A549 (cell line): Measurements from ENCODE around the gene CFAP92. TPM values are rescaled to one million over a fixed set of nuclear protein-coding genes. Genes with fewer than 3 reads are reported as not detected.

ENCODE experiments used
- ATAC-seq, 2 experiments: fragments of 200-7000 bp in 1 of 2; fragments of >200 bp in 1 of 2; cut with Nextera tagmentation in 1 of 2; cut with Tn5 transposase in 1 of 2; 3 replicates each; pipeline versions ENCODE4 v1.8.0 to v1.9.1; 2018 to 2020; ENCODE audit warnings: mild to moderate bottlenecking in 1 of 2, moderate library complexity in 1 of 2
- CTCF ChIA-PET: fragments of 300-600 bp; sonication (Branson Sonifier 250); formaldehyde crosslinking; extraction: SDS; loops from one replicate; lab custom pipeline; 2021; ENCODE audit warnings: antibody characterized with exemption, inconsistent platforms; lab: Yijun Ruan, JAX
- POLR2A ChIA-PET: fragments of 350-600 bp; formaldehyde crosslinking; extraction: SDS; loops from one replicate; lab custom pipeline; 2021; ENCODE audit warnings: antibody characterized with exemption, inconsistent platforms; lab: Yijun Ruan, JAX
- DNase-seq, 2 experiments: peaks; one replicate each; pipeline versions ENCODE4 v3.0.0 to v3.0.0-alpha.2; 2011 to 2016; ENCODE audit warnings: low read depth in 1 of 2, low spot score in 1 of 2
- FAIRE-seq: peaks from 2 replicates; lab custom pipeline; 2011; peaks lifted over from hg19 to GRCh38; lab: Jason Lieb, UNC
- H3K27ac ChIP-seq, 2 experiments: fragments of >200 bp; sonication (Bioruptor Twin); formaldehyde crosslinking; 3 replicates each; pipeline ENCODE4 v1.5.1; 2016 to 2017
- H3K4me1 ChIP-seq: fragments of >200 bp; sonication (Bioruptor Twin); formaldehyde crosslinking; 3 replicates; pipeline ENCODE4 v1.6.1; 2016
- H3K4me2 ChIP-seq: fragments of >200 bp; sonication (Bioruptor Twin); formaldehyde crosslinking; 3 replicates; pipeline ENCODE4 v1.6.1; 2016
- H3K4me3 ChIP-seq: fragments of >200 bp; sonication (Bioruptor Twin); formaldehyde crosslinking; 3 replicates; pipeline ENCODE4 v1.5.1; 2016
- H3K9me3 ChIP-seq: fragments of >200 bp; sonication (Bioruptor Twin); formaldehyde crosslinking; 3 replicates; pipeline ENCODE4 v1.6.1; 2016
- CBX2 ChIP-seq: fragments of 200-600 bp; sonication (generic); IDR thresholded peaks from 2 replicates; pipeline ENCODE4 v1.6.1; 2016; ENCODE audit warnings: low read depth, mild to moderate bottlenecking, borderline replicate concordance
- CHD4 ChIP-seq: fragments of 200-600 bp; sonication (generic); IDR thresholded peaks from 2 replicates; pipeline ENCODE4 v1.6.1; 2016; ENCODE audit warnings: antibody characterized with exemption, mild to moderate bottlenecking, borderline replicate concordance
- EHF ChIP-seq: fragments of 250-450 bp; sonication (Bioruptor Pico); IDR thresholded peaks from 2 replicates; pipeline ENCODE4 v1.5.0; 2020; ENCODE audit warnings: mild to moderate bottlenecking
- EHMT2 ChIP-seq: fragments of 200-600 bp; sonication (generic); IDR thresholded peaks from 2 replicates; pipeline ENCODE4 v1.6.1; 2016; ENCODE audit warnings: antibody characterized with exemption, low read depth, mild to moderate bottlenecking, moderate library complexity
- EP300 ChIP-seq, 2 experiments: fragments of >200 bp; sonication (Bioruptor Twin); formaldehyde crosslinking; IDR thresholded peaks; 2 replicates in 1 of 2; 3 replicates in 1 of 2; pipeline ENCODE4 v1.6.1; 2016 to 2017
- ESRRA ChIP-seq: fragments of 150-350 bp; IDR thresholded peaks from 2 replicates; pipeline ENCODE4 v1.6.1; 2014; ENCODE audit warnings: mild to moderate bottlenecking, low read length, borderline replicate concordance
- FOXS1 ChIP-seq: fragments of 250-450 bp; sonication (Bioruptor Pico); IDR thresholded peaks from 2 replicates; pipeline ENCODE4 v1.5.0; 2020; ENCODE audit warnings: mild to moderate bottlenecking, moderate library complexity
- GATA3 ChIP-seq: IDR thresholded peaks from 2 replicates; pipeline ENCODE4 v1.6.1; 2012; ENCODE audit warnings: borderline replicate concordance
- HDAC2 ChIP-seq: fragments of 200-600 bp; sonication (generic); IDR thresholded peaks from 2 replicates; pipeline ENCODE4 v1.6.1; 2016
- HEYL ChIP-seq: fragments of 250-450 bp; sonication (Bioruptor Pico); IDR thresholded peaks from 2 replicates; pipeline ENCODE4 v1.8.0; 2021; ENCODE audit warnings: mild to moderate bottlenecking, moderate library complexity
- HOXA7 ChIP-seq: fragments of 250-450 bp; sonication (Bioruptor Pico); IDR thresholded peaks from 2 replicates; pipeline ENCODE4 v1.5.0; 2020; ENCODE audit warnings: mild to moderate bottlenecking, moderate library complexity
- HOXB13 ChIP-seq: fragments of 250-450 bp; sonication (Bioruptor Pico); IDR thresholded peaks from 2 replicates; pipeline ENCODE4 v1.5.0; 2020; ENCODE audit warnings: low read depth, mild to moderate bottlenecking, moderate library complexity
- JUN ChIP-seq, 2 experiments: fragments of >200 bp; sonication (Bioruptor Twin); formaldehyde crosslinking; IDR thresholded peaks; 2 replicates in 1 of 2; 3 replicates in 1 of 2; pipeline ENCODE4 v1.6.1; 2016 to 2017
- JUNB ChIP-seq: fragments of >200 bp; sonication (Bioruptor Twin); formaldehyde crosslinking; IDR thresholded peaks from 2 replicates; pipeline ENCODE4 v1.6.1; 2016
- KDM1A ChIP-seq: fragments of 200-600 bp; sonication (generic); IDR thresholded peaks from 2 replicates; pipeline ENCODE4 v1.6.1; 2016; ENCODE audit warnings: low read depth, mild to moderate bottlenecking
- KDM5A ChIP-seq: fragments of 200-600 bp; sonication (generic); IDR thresholded peaks from 2 replicates; pipeline ENCODE4 v1.6.1; 2016; ENCODE audit warnings: antibody characterized with exemption, mild to moderate bottlenecking
- MAFK ChIP-seq: fragments of 450-650 bp; IDR thresholded peaks from 2 replicates; pipeline ENCODE4 v1.6.1; 2014; ENCODE audit not compliant: partially characterized antibody
- MYC ChIP-seq: IDR thresholded peaks from 2 replicates; pipeline ENCODE4 v1.6.1; 2012; ENCODE audit warnings: mild to moderate bottlenecking, inconsistent platforms, low read length, improper control_type of control experiment, borderline replicate concordance
- NFE2L2 ChIP-seq: fragments of 150-350 bp; conservative IDR thresholded peaks from 2 replicates; pipeline ENCODE4 v1.6.1; 2014; ENCODE audit warnings: low read length
- NPAS2 ChIP-seq: fragments of 250-450 bp; sonication (Bioruptor Pico); IDR thresholded peaks from 2 replicates; pipeline ENCODE4 v1.8.0; 2022; ENCODE audit warnings: mild to moderate bottlenecking, moderate library complexity, borderline replicate concordance
- POLR2A ChIP-seq: IDR thresholded peaks from 2 replicates; pipeline ENCODE4 v1.6.1; 2012; ENCODE audit warnings: mild to moderate bottlenecking, low read length
- RFX5 ChIP-seq: fragments of 450-650 bp; IDR thresholded peaks from 2 replicates; pipeline ENCODE4 v1.7.1; 2014; ENCODE audit warnings: antibody characterized with exemption, mild to moderate bottlenecking, moderate library complexity
- RNF2 ChIP-seq: fragments of 200-600 bp; sonication (generic); IDR thresholded peaks from 2 replicates; pipeline ENCODE4 v1.6.1; 2016; ENCODE audit warnings: low read depth, mild to moderate bottlenecking, antibody characterized with exemption, moderate library complexity, borderline replicate concordance
- SREBF2 ChIP-seq: fragments of 450-650 bp; IDR thresholded peaks from 2 replicates; pipeline ENCODE4 v1.6.1; 2014; ENCODE audit warnings: mild to moderate bottlenecking, moderate library complexity
- TP53 ChIP-seq: fragments of 250-450 bp; sonication (Bioruptor Pico); IDR thresholded peaks from 2 replicates; pipeline ENCODE4 v1.5.0; 2021; ENCODE audit warnings: mild to moderate bottlenecking, moderate library complexity
- USF2 ChIP-seq: fragments of 450-650 bp; IDR thresholded peaks from 2 replicates; pipeline ENCODE4 v1.6.1; 2014; ENCODE audit warnings: antibody characterized with exemption
- ZC3H11A ChIP-seq: fragments of 450-650 bp; IDR thresholded peaks from 2 replicates; pipeline ENCODE4 v1.6.1; 2014; ENCODE audit warnings: antibody characterized with exemption, mild to moderate bottlenecking
- ZNF302 ChIP-seq: fragments of 250-450 bp; sonication (Bioruptor Pico); IDR thresholded peaks from 2 replicates; pipeline ENCODE4 v1.9.0; 2021; ENCODE audit warnings: inconsistent platforms, mild to moderate bottlenecking, moderate library complexity
- WGBS: methylation state at CpG from one replicate; pipeline ENCODE4 v1.1.6; 2017; ENCODE audit errors: missing lambda C conversion rate; 5-methylcytosine and 5-hydroxymethylcytosine counted together
- polyA plus RNA-seq, 4 experiments: library from polyadenylated mRNA; depleted of rRNA in 3 of 4; stranded (reverse); fragments of >200 nt; fragmentation: RNase III in 1 of 4; extraction: RNeasy Plus Mini Kit Qiagen cat#74134 plus additional on column Dnase treatment in 1 of 4; gene quantifications; 2 replicates in 3 of 4; 3 replicates in 1 of 4; pipeline ENCODE4 v1.2.3, GENCODE V29; 2011 to 2017
- TF ChIP-seq, protein P1 (sequence below): IDR thresholded peaks from 2 replicates; pipeline ENCODE4 v1.6.1; 2012; ENCODE audit warnings: low read depth, borderline replicate concordance
- TF ChIP-seq, protein P2 (sequence below): fragments of >200 bp; sonication (Bioruptor Twin); formaldehyde crosslinking; IDR thresholded peaks from 3 replicates; pipeline ENCODE4 v1.5.1; 2016

CFAP92 gene
- polyA plus RNA-seq, 2 of the 4 experiments (the other 2 are of a cell fraction): not detected

DNA sequence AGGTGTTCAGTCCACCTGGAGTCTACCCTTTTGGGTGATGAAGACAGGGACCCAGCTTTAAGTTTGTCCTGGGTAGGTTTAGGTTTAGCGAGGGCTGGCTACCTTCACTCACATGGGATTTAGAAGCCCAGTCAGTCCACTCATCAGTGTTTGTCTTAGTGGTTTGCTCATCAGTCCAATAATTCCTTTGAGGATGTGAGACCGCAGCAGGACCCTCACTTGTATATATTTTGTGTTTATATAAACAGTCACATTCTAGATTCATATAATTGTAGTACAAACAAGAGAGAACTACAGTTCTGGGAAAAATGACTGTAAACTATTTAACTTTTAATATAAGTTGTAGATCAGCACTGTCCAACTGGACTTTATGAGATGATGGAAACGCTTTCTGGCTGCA is 25.4 kb upstream of the CFAP92 start:
- Histone ChIP-seq H3K27ac (no peak overlapping the region), H3K4me3 (no peak overlapping the region), H3K9me3 (no peaks in the 10 kb centered on the region), H3K4me1 (peaks cover 16% of the 10 kb centered on the region), H3K4me2 (no peak overlapping the region)
- ChIA-PET CTCF (interaction anchor here (0.8 to 1.1 kb wide), 3 partner anchors 37 to 227 kb away, joined by 3 to 4 read pairs (median 4); no protein-coding TSS in a partner anchor), POLR2A (no interaction called here)
- WGBS: 73% methylated on average over 3 of the region's 3 CpGs
- TF ChIP-seq POLR2A: no peak
- no peak for TF ChIP-seq ZC3H11A
- TF ChIP-seq RFX5: no peak
- TF ChIP-seq HEYL (CRISPR knock-in tag): no peak
- TF ChIP-seq FOXS1 (CRISPR knock-in tag): no peak
- TF ChIP-seq EHMT2: no peak
- no peak for TF ChIP-seq JUN (IDR thresholded peaks at IDR 0.05)
- no peak for ATAC-seq
- no peak for FAIRE-seq
- DNase-seq: no peak

DNA sequence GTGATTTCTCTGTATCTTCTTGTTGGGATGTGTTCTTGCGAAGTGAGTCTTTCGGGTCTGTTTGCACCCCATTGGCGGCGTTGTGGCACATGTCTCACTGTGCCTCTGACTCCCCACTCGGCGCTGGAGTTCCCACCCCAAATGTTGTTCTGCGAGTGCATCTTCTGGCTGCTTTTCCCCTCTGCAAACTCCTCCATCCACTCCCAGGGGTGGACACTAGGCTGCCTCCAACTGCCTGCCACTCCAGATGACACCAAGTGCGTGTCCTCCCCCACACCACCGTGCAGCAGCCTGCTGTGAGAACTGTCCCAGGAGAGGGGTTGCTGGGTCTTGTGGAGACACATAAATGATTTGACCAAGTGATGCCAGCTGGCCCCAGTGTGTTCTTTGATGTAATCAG is 24.9 kb upstream of the CFAP92 start:
- CTCF ChIA-PET: interaction anchor here (1.0 kb wide), 1 partner anchor 49 kb away, joined by 4 read pairs; no protein-coding TSS in a partner anchor

GRCh38 chr3:129018271-129018670 is 24.4 kb upstream of the CFAP92 start:
- H3K4me2 ChIP-seq: no peak overlapping the region
- H3K27ac ChIP-seq: no peak overlapping the region
- peaks cover 16% of the 10 kb centered on the region for H3K4me1 ChIP-seq
- no peaks in the 10 kb centered on the region for H3K9me3 ChIP-seq
- ATAC-seq (no peak), FAIRE-seq (no peak), DNase-seq (no peak)
- WGBS: 67% methylated on average over 2 of the region's 2 CpGs
- POLR2A ChIA-PET: no interaction called here
- H3K4me3 ChIP-seq: no peak overlapping the region
- TF ChIP-seq JUN (IDR thresholded peaks at IDR 0.05): no peak
- no peak for TF ChIP-seq HEYL (CRISPR knock-in tag)
- TF ChIP-seq EHMT2: no peak
- TF ChIP-seq CHD4: no peak
- no peak for TF ChIP-seq TP53 (CRISPR knock-in tag)
- no peak for TF ChIP-seq HOXB13 (CRISPR knock-in tag)
- TF ChIP-seq NPAS2 (CRISPR knock-in tag): no peak
- TF ChIP-seq, protein P1, sequence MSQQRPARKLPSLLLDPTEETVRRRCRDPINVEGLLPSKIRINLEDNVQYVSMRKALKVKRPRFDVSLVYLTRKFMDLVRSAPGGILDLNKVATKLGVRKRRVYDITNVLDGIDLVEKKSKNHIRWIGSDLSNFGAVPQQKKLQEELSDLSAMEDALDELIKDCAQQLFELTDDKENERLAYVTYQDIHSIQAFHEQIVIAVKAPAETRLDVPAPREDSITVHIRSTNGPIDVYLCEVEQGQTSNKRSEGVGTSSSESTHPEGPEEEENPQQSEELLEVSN: no peak
- TF ChIP-seq JUNB: no peak
- TF ChIP-seq, protein P2, sequence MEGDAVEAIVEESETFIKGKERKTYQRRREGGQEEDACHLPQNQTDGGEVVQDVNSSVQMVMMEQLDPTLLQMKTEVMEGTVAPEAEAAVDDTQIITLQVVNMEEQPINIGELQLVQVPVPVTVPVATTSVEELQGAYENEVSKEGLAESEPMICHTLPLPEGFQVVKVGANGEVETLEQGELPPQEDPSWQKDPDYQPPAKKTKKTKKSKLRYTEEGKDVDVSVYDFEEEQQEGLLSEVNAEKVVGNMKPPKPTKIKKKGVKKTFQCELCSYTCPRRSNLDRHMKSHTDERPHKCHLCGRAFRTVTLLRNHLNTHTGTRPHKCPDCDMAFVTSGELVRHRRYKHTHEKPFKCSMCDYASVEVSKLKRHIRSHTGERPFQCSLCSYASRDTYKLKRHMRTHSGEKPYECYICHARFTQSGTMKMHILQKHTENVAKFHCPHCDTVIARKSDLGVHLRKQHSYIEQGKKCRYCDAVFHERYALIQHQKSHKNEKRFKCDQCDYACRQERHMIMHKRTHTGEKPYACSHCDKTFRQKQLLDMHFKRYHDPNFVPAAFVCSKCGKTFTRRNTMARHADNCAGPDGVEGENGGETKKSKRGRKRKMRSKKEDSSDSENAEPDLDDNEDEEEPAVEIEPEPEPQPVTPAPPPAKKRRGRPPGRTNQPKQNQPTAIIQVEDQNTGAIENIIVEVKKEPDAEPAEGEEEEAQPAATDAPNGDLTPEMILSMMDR: no peak
- TF ChIP-seq ZNF302 (CRISPR knock-in tag): no peak
- no peak for TF ChIP-seq MAFK
- no peak for TF ChIP-seq SREBF2
- no peak for TF ChIP-seq ZC3H11A
- CTCF ChIA-PET: interaction anchor here (1.0 to 1.4 kb wide), 2 partner anchors 48 to 409 kb away, joined by 3 to 4 read pairs; no protein-coding TSS in a partner anchor

More for the DNA sequence above, 24.9 kb upstream of the CFAP92 start:
- TF ChIP-seq RNF2: no peak
- TF ChIP-seq HEYL (CRISPR knock-in tag): no peak
- TF ChIP-seq JUNB: no peak
- TF ChIP-seq USF2: no peak
- no peak for TF ChIP-seq EHF (CRISPR knock-in tag)
- TF ChIP-seq CBX2: no peak
- TF ChIP-seq KDM5A: no peak
- no peak for TF ChIP-seq KDM1A
- TF ChIP-seq NFE2L2: no peak
- no peak for TF ChIP-seq HDAC2
- no peak for TF ChIP-seq EP300 (IDR thresholded peaks at IDR 0.05)
- no peak for TF ChIP-seq HOXA7 (CRISPR knock-in tag)
- no peak for TF ChIP-seq GATA3
- TF ChIP-seq ESRRA: no peak
- TF ChIP-seq HOXB13 (CRISPR knock-in tag): no peak
- no peak for TF ChIP-seq MYC
- TF ChIP-seq, all 56 proteins: peak for 0
- no peak for DNase-seq
- POLR2A ChIA-PET: no interaction called here
- H3K4me1 ChIP-seq: peaks cover 16% of the 10 kb centered on the region
- FAIRE-seq: no peak
- no peak for ATAC-seq
- 80% methylated on average over 9 of the region's 9 CpGs for WGBS
- H3K4me2 ChIP-seq: no peak overlapping the region
- no peaks in the 10 kb centered on the region for H3K9me3 ChIP-seq
- H3K4me3 ChIP-seq: no peak overlapping the region
- H3K27ac ChIP-seq: no peak overlapping the region
